DLD1 (cell line): ENCODE results near the gene UROC1.
"Not testable (repeated sequence)": the region's sequence is repeated elsewhere in the genome, so short reads cannot be mapped to it uniquely, and the experiment has no call there.

Experiments
- in situ Hi-C: cut with HindIII; loops from 2 replicates; pipeline ENCODE4 v1.10.0; 2017; ENCODE audit warnings: low sequenced_read_pairs

Gene UROC1

GRCh38 chr3:126547721-126548120 is 30.1 kb upstream of the UROC1 start:
- in situ Hi-C loops = no loop called here

GRCh38 chr3:126546549-126547239 is 29.1 kb upstream of the UROC1 start:
- in situ Hi-C loops = no loop called here

- in situ Hi-C loops = no loop called here
Observed at GRCh38 chr3:126546013-126546412, 28.4 kb upstream of the UROC1 start.

GRCh38 chr3:126545544-126545943 is 28.0 kb upstream of the UROC1 start:
- in situ Hi-C loops = no loop called here

- in situ Hi-C loops = no loop called here
Observed at GRCh38 chr3:126544596-126545281, 27.2 kb upstream of the UROC1 start.

GRCh38 chr3:126543457-126544061 is 26.0 kb upstream of the UROC1 start:
- in situ Hi-C loops = no loop called here

- in situ Hi-C loops = no loop called here
Observed at GRCh38 chr3:126542340-126543241, 25.0 kb upstream of the UROC1 start.

- in situ Hi-C loops = no loop called here
Observed at GRCh38 chr3:126541628-126542339, 24.2 kb upstream of the UROC1 start.

GRCh38 chr3:126540951-126541627 is 23.5 kb upstream of the UROC1 start:
- in situ Hi-C loops = no loop called here

GRCh38 chr3:126540342-126540849 is 22.8 kb upstream of the UROC1 start:
- in situ Hi-C loops = no loop called here

GRCh38 chr3:126539558-126540250 is 22.1 kb upstream of the UROC1 start:
- in situ Hi-C loops = no loop called here

GRCh38 chr3:126538966-126539365 is 21.4 kb upstream of the UROC1 start:
- in situ Hi-C loops = no loop called here

GRCh38 chr3:126538316-126538715 is 20.7 kb upstream of the UROC1 start:
- in situ Hi-C loops = no loop called here

- in situ Hi-C loops = no loop called here
Observed at GRCh38 chr3:126537730-126538281, 20.2 kb upstream of the UROC1 start.

GRCh38 chr3:126537116-126537729 is 19.6 kb upstream of the UROC1 start:
- in situ Hi-C loops = no loop called here

- in situ Hi-C loops = no loop called here
Observed at GRCh38 chr3:126536126-126536525, 18.6 kb upstream of the UROC1 start.

- in situ Hi-C loops = no loop called here
Observed at GRCh38 chr3:126535636-126536035, 18.1 kb upstream of the UROC1 start.

- in situ Hi-C loops = not testable (repeated sequence)
Observed at GRCh38 chr3:126534716-126535115, 17.1 kb upstream of the UROC1 start.
